ENCODE results near the gene GREB1L. TPM values are rescaled to one million over a fixed set of nuclear protein-coding genes. Genes with fewer than 3 reads are reported as not detected.
"Not testable (repeated sequence)": the region's sequence is repeated elsewhere in the genome, so short reads cannot be mapped to it uniquely, and the experiment has no call there.

Gene GREB1L
- polyA plus RNA-seq, 3 donors, result 2.1 to 4.4 (median 2.4) TPM

- no peak for DNase-seq (ENCODE audit: extremely low read depth in 1 of 11, low read depth in 9 of 11, low spot score in 4 of 11)
Observed at GRCh38 chr18:21341141-21341540, 99.1 kb downstream of the GREB1L start.

DNA sequence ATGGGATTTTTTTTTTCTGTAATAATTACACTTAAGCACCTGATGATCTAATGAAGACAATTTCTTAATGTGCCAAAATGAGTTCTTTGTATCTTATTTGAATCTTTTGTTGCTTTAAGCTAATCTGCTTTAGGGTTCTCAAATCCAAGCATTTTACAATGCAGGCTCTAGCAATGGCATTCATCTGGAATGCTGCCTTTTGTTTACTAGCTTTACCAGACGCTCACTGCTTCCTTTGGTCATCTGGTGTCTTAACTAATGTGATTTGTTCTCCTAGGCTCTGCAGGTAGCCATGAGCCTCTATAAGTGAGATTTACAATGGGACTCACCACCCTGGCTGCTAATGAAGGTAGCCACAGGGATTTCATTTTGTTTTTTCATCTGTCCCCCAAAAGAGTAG, 100.3 kb downstream of the GREB1L start:
- no peak for DNase-seq (ENCODE audit: extremely low read depth in 1 of 11, low read depth in 9 of 11, low spot score in 4 of 11)

DNA sequence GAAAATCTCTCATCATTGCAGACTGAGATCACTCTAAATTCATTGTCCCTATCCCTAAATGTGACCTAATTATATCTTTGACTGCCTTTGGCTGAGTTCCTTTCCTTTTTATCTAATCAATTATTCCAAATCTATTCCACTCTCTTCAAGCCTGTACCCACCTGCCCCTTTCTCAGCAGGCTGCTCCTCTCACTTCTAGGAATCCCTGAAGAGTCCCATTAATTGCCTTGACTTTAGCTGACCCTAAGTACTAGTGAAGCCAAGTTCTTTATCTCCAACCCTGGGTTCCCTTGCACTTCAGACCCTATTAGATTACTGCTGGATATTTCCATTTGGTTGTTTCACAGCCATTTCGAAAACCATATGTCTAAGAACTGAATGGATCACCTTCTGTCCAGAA, 102.8 kb downstream of the GREB1L start:
- DNase-seq (ENCODE audit: extremely low read depth in 1 of 11, low read depth in 9 of 11, low spot score in 4 of 11), result no peak

- no peak for DNase-seq (ENCODE audit: extremely low read depth in 1 of 11, low read depth in 9 of 11, low spot score in 4 of 11)
Observed at GRCh38 chr18:21345840-21346239, 103.8 kb downstream of the GREB1L start.

DNA sequence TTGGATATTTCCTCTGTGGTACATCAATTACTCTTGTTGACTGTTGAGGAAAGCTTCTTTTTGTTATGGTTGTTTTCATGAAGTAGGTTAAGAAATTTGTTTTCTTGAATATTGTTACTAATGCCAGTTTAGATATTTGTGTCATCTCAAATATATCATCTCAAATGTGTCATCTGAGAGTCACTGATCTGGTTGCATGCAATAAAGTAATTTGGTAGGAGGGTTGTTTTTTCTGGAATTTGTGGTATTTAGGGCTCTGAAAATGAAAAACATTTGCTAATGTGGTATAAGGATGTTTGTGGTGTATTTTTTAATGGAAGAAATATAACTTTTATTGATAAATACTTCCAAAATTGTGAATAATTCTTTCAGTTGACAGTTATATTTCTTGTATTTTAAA, 117.7 kb downstream of the GREB1L start:
- DNase-seq (ENCODE audit: extremely low read depth in 1 of 11, low read depth in 9 of 11, low spot score in 4 of 11), result no peak

GRCh38 chr18:21361307-21361880, 119.4 kb downstream of the GREB1L start:
- peak in 3 of 11 donors; percentile 4 to 24 (median 16) for DNase-seq (ENCODE audit: extremely low read depth in 1 of 11, low read depth in 9 of 11, low spot score in 4 of 11)

- DNase-seq (ENCODE audit: extremely low read depth in 1 of 11, low read depth in 9 of 11, low spot score in 4 of 11), result no peak
Observed at GRCh38 chr18:21362831-21363230, 120.8 kb downstream of the GREB1L start.

GRCh38 chr18:21363348-21363747, 121.3 kb downstream of the GREB1L start:
- no peak for DNase-seq (ENCODE audit: extremely low read depth in 1 of 11, low read depth in 9 of 11, low spot score in 4 of 11)

DNA sequence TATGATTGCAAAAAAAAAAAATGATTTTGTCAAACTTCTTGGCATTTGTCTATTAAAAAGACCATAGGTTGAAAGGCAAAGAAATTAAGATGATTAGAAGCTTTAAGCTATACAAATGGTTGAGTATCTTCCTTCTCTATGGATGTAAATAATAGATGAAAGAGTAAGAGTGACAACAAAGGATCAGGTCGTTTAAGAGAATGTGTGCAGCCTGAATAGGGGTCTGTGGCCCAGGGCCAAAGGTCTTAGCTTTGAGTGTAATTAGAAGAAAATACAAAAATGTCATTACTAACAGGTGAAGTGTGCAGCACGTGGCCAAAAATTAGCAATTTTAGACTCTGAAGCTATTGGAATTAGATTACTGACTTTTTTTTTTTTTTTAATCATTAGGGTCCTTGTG, 122.4 kb downstream of the GREB1L start:
- DNase-seq (ENCODE audit: extremely low read depth in 1 of 11, low read depth in 9 of 11, low spot score in 4 of 11), result no peak

DNA sequence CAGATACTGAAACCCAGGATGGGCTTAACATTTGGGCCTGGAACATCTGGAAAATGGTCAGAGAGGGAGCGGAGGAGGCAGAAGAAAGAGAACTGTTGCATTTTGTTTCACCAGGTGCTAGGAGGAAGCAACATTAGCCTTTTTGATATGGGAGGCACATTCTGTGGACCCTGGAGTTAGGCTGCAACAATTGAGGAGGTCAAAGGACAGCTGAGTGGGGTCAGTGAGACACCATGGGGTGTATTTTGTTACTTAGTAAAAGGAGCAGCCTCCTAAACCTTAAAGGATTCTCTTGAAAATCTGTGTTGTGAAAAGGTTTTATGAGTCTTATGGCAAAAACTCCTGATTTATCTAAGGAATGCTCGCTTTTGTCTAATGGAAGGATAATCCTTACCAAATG, 124.9 kb downstream of the GREB1L start:
- DNase-seq (ENCODE audit: extremely low read depth in 1 of 11, low read depth in 9 of 11, low spot score in 4 of 11), result no peak

GRCh38 chr18:21369146-21369545, 127.1 kb downstream of the GREB1L start:
- DNase-seq (ENCODE audit: extremely low read depth in 1 of 11, low read depth in 9 of 11, low spot score in 4 of 11), result peak in 5 of 11 donors; percentile 3 to 28 (median 14)

- not testable (repeated sequence) for DNase-seq (ENCODE audit: extremely low read depth in 1 of 11, low read depth in 9 of 11, low spot score in 4 of 11)
Observed at GRCh38 chr18:21369597-21369996, 127.6 kb downstream of the GREB1L start.

- no peak for DNase-seq (ENCODE audit: extremely low read depth in 1 of 11, low read depth in 9 of 11, low spot score in 4 of 11)
Observed at GRCh38 chr18:21383031-21383430, 141.0 kb downstream of the GREB1L start.

GRCh38 chr18:21386523-21387240, 144.7 kb downstream of the GREB1L start:
- DNase-seq (ENCODE audit: extremely low read depth in 1 of 11, low read depth in 9 of 11, low spot score in 4 of 11), result no peak

- no peak for DNase-seq (ENCODE audit: extremely low read depth in 1 of 11, low read depth in 9 of 11, low spot score in 4 of 11)
Observed at GRCh38 chr18:21387886-21388285, 145.9 kb downstream of the GREB1L start.

GRCh38 chr18:21389283-21389682, 147.3 kb downstream of the GREB1L start:
- no peak for DNase-seq (ENCODE audit: extremely low read depth in 1 of 11, low read depth in 9 of 11, low spot score in 4 of 11)

DNA sequence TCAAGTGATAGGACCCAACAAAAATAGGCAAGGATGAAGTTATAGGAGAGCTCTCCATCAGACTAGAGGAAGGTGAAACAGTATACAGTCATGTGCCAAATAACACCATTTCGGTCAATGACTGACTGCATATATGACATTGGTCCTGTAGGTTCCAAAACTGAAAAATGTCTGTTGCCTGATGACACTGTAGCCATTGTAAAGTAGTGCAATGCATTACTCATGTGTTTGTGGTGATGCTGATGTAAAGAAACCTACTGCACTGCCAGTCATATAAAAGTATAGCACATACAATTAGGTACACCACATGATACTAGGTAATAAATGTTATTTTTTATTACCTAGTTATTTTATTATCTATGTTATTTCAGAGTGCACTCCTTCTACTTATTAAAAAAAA, 147.9 kb downstream of the GREB1L start:
- no peak for DNase-seq (ENCODE audit: extremely low read depth in 1 of 11, low read depth in 9 of 11, low spot score in 4 of 11)

DNA sequence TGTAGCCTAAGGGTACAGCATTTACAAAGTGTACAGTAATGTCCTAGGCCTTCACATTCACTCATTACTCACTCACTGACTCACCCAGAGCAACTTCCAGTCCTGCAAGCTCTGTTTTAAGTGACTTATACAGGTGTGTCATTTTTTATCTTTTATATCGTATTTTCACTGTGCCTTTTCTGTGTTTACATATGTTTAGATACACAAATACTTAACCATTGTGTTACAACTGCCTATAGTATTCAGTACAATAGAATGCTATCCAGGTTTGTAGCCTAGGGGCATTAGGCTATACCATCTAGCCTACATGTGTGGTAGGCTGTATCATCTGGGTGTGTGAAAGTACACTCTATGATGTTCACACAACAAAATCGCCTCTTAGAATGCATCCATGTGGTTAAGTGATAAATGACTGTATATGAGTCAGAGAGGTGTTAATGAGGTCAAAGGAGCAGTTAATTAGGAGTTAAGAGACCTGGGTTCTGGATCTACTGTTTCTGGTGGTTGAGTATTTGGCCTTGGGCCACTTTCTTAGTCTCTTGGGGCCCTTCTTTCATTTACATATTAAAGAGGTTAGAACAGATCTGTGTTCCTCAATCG, 149.1 kb downstream of the GREB1L start:
- DNase-seq (ENCODE audit: extremely low read depth in 1 of 11, low read depth in 9 of 11, low spot score in 4 of 11), result no peak

GRCh38 chr18:21393986-21394385, 152.0 kb downstream of the GREB1L start:
- DNase-seq (ENCODE audit: extremely low read depth in 1 of 11, low read depth in 9 of 11, low spot score in 4 of 11), result no peak

- no peak for DNase-seq (ENCODE audit: extremely low read depth in 1 of 11, low read depth in 9 of 11, low spot score in 4 of 11)
Observed at GRCh38 chr18:21398121-21398520, 156.1 kb downstream of the GREB1L start.

- DNase-seq (ENCODE audit: extremely low read depth in 1 of 11, low read depth in 9 of 11, low spot score in 4 of 11), result no peak
Observed at GRCh38 chr18:21402272-21402671, 160.2 kb downstream of the GREB1L start.

Measured in renal cortex interstitium (tissue), 11 donors.